GM19452 (cell line): ENCODE results near the gene TECR.
"Not testable (repeated sequence)": the region's sequence is repeated elsewhere in the genome, so short reads cannot be mapped to it uniquely, and the experiment has no call there.

Experiments
- ATAC-seq: cut with Tn5 transposase; IDR thresholded peaks from one replicate; pipeline ENCODE4 v1.9.1; 2021; ENCODE audit not compliant: unreplicated experiment

Gene TECR, protein sequence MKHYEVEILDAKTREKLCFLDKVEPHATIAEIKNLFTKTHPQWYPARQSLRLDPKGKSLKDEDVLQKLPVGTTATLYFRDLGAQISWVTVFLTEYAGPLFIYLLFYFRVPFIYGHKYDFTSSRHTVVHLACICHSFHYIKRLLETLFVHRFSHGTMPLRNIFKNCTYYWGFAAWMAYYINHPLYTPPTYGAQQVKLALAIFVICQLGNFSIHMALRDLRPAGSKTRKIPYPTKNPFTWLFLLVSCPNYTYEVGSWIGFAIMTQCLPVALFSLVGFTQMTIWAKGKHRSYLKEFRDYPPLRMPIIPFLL

DNA sequence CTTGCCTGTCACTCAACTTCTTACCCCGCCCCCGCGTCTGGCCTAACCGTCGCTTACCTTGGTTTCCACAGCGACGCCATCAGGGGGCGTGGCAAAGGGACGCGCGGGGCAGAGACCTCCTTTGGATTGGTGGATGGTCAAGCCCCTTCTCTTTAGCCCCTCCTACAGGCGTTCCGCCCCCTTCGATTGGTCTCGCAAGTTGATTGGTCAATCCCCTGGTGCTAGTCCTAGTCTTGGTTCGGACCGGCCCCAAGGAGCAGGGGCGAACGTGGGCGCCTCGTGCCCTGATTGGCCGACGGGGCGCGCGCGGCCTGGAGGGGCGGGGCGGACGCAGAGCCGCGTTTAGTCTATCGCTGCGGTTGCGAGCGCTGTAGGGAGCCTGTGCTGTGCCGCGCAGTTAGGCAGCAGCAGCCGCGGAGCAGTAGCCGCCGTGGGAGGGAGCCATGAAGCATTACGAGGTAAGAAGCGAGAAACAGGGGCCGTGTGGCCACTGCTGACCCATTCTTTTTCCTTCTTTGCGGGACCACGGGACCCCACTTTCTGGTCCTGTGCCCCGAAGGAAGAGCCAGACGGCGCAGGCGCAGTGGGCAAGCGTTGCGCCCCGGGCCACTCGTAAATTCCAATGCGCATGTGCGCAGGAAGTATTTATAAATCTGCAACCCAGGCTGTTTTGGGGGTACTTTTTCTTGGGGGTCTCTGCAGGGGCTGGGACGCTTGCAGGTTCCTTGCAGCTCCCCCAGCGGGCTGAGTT is at the start of gene TECR:
TSS of gene TECR (plus strand) at position 341 of the 751 bp plus-strand sequence. CDS start at position 444, 103 bp downstream.
- peak; percentile 96 for ATAC-seq

DNA sequence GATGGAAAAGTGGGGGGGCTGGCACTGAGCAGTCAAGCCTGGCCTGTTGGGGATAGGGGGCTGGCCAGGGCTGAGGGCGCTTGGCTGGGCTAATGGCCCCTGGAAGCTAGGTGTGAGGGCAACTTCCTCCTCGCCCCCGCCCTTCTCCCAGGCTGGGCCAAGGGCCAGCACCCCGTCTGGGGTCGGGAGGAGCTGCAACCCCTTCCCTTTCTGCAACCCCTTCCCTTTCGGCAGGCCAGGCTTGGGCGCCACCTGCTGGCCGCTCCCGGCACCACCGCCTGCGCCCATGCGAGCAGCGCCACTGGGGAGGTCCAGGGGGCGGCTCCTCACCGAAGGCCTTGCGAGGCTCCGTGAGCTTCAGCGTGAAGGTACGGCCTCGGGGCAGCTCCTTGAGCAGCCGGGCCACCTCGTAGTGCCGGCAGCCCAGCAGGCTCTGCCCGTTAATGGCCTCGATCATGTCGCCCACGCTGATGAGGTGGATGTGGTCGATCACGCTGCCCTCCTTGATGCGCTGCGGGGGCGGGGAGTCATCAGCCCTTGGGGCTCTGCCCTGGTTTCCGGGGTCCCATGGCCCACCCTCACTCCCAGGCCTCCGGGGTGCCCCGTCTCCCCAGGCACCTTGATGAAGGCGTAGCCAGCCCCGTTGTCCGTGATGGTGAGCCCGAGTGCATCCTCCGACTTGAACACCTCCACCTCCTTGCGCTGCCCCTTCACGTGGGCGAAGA is 49.3 kb upstream of the TECR start:
- no peak for ATAC-seq

DNA sequence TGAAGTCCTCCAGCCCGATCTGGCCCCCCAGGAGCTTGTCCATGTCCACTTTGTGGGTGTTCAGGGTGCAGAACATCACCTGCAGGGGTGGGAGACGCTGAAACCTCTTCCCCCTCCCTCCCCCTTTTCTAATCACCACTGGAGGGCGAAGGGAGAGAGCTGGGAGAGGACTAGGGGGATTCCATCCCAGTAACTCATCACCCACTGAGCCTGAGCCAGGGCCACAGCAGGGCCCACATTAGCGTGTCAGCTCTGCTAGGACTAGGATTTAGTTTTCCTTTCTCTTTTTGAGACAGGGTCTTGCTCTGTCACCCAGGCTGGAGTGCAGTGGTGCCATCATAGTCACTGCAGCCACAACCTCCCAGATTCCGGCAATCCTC is 48.7 kb upstream of the TECR start:
- no peak for ATAC-seq

DNA sequence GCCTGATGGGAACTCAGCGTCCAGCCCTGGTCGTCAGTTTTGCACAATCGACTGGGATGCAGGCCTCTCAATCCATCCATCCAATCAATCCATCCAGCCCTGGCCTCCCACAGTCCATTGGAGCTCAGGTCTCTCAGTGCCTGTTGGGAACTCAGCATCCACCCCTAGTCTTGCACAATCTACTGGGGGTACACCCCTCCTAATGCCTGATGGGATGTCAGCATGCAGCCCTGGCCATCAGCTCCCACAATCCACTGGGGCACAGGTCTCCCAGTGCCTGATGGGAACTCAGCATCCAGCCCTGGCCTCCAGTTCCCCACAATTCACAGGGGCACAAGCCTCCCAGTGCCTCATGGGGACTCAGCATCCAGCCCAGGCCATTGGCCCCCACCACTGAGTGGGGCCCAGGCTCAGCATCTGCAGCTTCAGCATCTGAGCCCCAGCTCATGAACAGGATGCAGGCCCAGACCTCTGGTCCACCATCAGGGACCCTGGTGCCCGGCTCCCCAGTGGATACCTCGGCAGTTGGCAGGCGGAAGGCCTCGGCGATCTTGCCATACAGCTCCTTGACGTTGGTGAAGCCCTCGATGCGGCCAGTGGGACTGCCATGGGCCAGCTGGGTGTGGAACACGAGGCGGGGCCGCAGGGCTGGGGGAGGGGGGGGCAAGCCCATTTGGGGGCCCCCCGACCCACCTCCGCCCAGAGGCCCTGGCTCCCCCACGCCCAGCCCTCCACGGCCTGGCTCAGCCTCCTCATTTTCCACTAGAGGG is 47.0 kb upstream of the TECR start:
- ATAC-seq: no peak

DNA sequence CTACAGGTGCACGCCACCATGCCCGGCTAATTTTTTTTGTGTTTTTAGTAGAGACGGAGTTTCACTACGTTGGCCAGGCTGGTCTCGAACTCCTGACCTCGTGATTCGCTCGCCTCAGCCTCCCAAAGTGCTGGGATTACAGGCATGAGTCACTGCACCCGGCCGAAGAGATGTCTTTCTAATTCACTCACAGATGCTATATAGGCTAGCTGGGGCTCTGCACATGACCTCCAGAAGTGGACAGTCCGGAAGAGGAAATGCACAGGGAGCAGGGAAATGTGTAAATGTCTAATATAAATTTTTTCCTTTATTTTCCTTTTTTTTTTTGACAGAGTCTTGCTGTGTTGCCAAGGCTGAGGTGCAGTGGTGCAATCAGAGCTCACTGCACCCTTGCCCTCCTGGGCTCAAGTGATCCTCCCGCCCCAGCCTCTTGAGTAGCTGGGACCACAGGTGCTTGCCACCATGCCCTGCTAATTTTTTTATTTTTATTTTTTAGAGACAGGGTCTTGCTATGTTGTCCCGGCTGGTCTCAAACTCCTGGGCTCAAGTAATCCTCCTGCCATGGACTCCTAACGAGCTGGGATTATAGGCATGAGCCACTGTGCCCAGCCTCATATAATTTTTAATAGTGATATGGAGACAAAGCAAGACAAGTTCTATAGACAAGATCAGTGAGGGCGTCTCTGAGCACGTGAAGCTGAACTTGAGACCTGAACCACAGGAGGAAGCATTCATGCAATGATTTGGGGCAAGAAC is 41.8 kb upstream of the TECR start:
- ATAC-seq: no peak

DNA sequence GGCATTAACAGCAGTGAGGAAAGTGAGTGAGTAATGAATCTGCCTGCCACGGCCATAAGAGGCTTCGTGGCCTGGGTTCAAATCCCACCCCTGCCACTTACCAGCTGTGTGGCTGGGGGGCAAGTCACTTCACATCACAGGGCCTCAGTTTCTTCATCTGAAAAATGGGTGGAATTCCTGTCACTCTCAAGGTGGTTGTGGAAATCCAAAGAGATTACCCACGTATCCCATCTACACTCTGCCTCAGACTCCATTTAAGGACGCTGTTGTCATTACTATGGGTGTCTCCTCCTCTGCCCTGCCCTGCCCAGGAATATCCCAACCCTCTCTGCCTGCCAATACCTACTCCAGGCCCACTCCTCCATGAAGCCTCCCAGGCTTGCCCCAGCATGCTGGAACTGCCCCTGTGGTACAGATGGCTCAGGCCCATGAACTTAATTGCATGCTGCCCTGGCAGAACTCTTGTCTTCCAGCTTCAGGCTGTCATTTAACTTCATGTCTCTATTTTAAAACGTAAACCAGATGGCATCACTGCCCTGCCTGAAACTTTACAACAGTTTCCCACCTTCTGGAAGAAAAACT is 36.5 kb upstream of the TECR start:
- ATAC-seq: no peak

DNA sequence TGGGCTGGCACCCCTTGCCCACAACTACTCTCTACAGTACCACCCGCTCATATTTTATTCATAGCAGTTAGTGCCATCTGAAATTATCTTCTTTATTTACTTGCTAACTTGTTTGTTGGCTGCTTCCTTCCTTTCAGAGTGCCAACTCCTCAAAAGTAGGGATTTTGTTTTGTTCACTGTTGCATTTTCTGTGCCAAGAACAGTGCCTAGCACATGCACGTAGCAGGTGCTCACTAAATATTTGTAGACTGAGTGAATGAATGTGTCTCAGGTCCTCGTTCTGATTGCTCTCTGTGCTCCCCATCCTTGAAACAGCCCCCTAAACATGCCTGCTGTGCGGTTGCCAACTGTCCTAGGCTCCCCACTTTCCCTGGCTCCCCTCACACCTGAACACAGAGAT is 35.0 kb upstream of the TECR start:
- ATAC-seq: no peak

DNA sequence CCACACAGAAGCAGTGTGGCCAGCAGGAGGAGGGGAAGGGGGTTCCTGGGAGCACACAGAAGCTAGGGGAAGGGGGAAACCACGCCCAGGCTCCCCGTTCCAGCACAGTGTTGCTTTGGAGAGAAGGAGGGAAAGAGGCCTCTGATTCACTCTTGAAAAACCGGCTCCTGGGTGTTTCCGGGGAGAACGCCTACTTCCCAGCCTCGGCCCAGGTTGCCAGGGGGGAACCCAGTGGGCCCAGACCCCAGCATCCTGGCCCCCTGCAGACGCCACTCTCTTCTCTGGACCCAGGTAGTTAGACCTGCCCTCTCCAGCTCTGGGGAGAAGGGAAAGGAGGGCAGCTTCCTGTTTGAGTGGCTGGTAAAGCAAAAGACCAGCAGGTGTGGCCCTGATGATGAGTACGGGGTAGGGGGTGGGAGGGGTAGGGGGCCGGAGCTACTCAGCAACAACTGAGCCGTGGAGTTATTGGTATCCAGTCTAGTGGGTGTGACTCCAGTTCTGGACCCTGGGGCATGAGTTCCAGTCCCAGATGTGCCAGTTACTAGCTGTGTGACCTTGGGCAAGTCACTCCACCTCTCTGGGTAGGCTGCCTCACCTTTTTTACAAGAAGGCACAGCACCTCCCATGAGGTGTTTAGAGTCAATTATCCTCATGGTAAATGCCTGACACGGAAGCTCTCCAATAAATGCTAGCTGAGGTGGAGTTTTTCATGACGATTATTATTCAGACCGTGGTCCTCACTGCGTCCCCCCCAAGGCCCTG is 34.3 kb upstream of the TECR start:
- ATAC-seq: no peak

DNA sequence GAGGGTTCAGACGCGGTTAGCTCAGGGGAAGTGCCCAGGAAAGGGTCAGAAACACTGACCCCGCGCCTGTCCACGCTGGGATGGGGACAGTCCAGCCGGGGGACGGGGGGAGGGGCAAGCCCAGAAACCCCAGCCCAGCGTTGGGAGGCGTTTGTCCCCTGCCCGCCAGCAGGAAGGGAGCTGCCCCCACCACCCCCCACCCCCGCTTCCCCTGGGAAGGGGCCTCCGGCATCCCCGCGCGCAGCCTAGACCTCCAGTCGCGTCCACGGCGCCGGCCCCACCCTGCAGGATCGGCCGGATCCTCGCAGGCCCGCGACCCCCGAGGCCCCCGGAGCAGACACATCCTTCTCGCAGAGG is 33.7 kb upstream of the TECR start:
- ATAC-seq: no peak

DNA sequence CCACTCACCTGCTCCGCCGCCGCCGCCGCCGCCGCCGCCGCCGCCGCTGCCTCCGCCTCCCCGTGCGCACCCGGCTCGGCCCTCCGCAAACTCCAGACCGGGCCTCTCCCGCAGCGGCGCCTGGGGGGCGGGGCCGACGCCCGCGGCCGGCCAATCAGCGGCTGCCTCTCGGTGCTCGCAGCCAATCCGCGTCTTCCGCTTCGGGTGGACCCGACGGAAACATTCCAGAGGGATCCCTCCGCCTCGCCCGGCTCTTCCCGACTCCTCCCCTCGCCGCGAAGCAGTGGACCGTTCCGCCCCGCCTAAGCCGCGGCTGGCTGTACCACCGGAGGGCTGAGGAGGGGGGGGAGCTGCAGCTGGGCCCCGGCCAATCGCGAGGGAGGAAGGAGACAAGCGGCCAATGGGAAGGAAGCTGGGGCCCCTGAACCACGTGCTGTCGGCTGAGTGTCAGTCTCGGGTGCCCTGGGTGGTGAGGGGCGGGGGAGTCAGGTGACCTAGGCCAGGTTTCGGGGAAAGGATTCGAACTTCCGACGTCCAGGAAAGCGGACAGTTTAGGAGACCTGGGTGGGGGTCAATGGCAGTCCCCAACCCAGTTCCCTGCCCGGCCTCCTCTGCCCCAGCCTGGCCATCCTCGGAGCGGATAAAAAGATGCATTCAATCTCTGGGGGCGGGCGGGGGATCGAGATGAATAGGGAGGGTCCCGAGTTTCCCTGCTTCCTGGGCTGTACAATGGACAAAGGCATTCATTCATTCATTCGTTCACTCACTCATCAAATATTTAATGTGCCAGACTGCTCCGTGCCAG is 33.2 kb upstream of the TECR start, which contains the start of gene GIPC1:
TSS of gene GIPC1 (minus strand) at position 99 of the 805 bp plus-strand sequence. CDS start 13,151 bp downstream, outside the sequence.
- ATAC-seq: no peak

DNA sequence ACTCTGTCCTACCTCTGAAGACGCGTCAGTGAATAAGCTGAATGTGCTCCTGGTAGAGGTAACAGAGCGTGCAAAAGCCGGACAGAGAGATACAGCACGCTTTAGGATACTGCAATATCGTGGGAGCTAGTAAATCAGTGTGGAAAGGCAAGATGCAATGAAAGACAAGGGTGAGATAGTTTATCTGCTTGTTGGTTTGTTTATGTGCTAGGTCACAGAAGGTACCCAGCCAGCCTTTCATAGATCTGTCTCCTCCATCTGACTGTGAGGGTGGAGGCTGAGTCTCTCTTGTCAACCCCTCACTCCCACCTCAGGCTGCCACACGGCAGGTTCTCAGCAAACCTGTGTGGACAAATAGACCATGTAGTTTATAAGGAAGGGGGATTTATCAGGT is 32.6 kb upstream of the TECR start:
- ATAC-seq: no peak

DNA sequence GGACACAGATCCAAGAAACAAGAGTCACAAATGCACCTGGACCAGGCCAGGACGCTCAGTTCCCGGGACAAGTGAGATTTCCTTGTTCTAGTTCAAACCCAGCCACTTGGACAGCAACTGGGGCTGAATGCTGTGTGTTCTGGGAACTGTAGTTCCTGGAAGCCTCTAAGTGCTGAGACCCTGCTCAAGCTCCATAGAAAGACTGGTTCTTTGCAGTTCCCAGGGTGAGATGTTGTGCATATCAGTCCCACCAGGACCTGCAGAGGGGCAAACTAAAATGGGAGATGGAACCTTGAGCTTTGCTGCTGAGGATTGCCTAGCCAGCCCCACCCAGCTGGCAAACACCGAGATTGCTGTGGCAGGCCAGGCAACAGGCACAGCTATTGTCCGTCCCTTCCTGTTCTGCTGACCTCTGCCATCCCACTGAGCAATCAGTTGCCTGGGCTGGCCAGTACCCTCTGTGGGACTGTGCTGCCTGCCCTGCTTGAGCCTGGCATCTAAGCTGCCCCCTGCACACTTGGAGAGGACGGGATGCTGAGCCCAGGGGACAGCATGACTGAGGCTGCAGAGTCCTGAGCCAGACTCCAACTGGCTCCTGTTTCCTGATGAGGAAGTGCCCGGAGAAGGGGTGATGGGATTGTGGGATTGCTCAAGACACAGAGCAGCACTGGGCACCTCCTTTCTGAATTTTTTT is 32.0 kb upstream of the TECR start:
- ATAC-seq: no peak

DNA sequence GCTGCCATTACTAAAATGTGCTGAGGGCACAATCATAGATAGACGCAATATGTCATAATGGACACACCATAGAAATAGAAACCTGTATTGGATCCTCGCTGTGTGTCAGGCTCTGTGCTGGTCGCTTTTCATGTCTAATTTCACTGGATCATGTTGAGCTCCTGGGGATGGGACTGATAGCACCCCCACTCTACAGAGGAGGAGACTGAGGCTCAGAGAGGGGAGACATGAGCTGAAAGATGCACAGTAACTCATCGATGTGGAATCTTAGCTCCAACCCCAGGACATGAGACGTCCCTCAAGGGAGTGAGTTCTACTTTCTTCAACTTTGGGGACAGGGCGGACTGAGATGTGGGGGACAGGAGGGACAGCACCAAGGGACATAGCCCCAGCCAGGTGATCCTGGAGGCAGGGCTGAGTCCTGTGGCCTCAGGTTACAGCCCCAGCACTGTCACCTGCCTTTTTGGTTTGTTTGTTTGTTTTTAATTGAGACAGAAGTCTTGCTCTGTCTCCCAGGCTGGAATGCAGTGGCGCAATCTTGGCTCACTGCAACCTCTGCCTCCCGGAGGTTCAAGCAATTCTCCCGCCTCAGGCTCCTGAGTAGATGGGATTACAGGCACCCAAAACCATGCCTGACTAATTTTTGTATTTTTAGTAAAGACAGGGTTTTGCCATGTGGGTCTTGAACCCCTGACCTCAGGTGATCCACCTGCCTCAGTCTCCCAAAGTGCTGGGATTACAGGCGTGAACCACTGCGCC is 26.9 kb upstream of the TECR start:
- no peak for ATAC-seq

DNA sequence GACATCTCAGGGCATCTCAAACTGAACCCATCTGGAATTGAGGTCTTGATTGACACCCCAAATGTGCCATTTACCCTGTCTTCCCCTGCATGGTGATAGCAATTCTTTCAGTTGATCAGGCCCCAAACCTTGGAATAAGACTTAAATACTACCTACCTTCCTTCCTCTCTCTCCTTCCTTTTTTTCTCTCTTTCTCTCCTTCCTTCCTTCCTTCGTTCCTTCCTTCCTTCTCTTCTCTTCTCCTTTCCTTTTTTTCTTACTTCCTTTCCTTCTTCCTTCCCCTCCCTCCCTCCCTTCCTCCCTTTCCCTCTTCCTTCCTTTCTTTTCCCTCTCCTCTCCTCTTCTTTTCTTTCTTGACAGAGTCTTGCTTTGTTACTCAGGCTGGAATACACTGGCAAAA is 26.1 kb upstream of the TECR start:
- no peak for ATAC-seq

DNA sequence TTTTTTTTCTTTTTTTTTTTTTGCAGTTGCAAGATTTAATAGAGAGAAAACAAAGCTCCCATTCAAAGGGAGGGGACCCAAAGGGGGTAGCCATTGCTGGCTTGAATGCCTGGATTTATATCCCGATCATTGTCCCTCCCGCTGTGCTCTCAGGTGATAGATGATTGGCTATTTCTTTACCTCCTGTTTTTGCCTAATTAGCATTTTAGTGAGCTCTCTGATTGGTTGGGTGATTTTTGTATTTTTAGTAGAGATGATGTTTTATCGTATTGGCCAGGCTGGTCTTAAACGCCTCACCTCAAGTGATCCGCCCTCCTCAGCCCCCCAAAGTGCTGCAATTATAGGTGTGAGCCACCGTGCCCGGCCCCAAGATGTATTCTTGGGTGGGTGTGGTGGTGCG is 24.8 kb upstream of the TECR start:
- ATAC-seq: not testable (repeated sequence)

DNA sequence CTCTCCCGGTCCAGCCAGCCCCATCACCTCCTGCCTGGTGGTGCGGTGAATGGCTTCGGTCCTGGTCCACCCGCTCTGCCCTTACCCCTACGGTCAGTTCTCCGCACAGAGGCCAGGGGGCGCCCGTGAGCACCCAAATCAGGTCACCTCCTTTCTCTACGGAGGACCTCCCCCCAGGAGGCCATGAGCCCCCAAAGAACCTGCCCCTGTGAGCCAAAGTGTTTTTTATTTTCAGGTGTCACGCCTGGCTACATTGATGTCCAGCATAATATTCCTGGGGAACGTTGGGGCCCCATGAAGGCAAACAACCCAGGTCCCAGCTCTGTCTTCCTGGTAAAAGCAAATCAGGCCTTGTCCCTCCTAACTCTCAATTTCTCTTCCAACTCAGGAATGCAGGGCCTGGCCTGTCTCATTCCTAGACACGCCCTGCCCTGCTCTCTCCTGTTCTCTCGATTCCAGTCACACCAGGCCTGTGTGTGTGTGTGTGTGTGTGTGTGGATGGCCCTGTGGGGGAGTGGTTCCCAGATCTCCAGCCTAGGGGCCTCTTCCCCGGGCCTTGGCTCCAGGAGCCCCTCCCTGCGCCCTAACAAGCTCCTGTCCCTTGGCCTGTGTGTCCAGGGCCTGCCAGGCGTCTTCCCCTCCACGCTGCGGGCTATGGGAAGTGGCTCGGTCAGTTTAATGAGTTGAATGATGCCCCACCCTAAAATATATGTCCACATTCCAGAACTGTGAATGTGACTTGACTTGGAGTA is 23.7 kb upstream of the TECR start:
- ATAC-seq: no peak
